Activated gamma-delta T cell treated with anti-CD3 and anti-CD28 coated beads, Interleukin-2, amount 50 U/mL, for 16 hours (primary cell): ENCODE measurements around the gene BMP8A.
"Not testable (repeated sequence)": the region's sequence is repeated elsewhere in the genome, so short reads cannot be mapped to it uniquely, and the experiment has no call there.

Experiments used
- DNase-seq: peaks from one replicate; pipeline ENCODE4 v3.0.0-alpha.2; 2020; ENCODE audit warnings: low read depth

The BMP8A gene

DNA sequence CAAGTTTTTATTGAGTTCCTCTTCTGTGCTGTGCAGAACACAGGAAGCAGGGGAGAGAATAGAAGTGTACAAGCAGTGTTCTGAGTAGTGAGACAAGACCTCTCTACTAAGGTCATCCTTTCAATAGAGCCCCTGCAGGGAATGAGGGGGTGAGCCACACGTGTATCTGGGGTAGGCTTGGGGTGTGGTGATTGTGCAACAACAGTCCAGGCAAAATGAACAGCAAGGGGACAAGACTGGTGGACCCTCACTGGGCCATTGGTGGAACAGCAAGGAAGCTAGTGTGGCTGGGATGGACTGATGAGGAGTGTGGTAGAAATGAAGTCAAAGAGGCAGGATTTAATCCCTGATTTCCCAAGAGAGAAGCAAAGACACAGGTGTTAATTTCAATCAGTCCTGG lies 8.2 kb upstream of the BMP8A start:
- no peak for DNase-seq

DNA sequence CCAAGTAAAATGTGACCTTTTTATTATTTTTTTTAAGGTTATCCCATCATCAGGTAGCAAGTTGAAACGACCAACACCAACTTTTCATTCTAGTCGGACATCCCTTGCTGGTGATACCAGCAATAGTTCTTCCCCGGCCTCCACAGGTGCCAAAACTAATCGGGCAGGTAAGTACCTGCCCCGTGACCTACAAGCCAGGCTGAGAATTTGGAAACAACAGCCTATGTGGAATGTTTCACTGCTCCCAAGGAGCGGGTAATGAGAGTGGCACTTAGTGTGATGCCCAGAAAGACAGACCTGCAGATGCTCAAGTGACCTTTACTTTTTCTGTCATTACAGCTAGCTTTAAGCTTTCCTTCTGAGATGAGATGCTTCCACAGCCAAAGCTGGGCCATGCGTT lies 6.9 kb upstream of the BMP8A start:
- no peak for DNase-seq

DNA sequence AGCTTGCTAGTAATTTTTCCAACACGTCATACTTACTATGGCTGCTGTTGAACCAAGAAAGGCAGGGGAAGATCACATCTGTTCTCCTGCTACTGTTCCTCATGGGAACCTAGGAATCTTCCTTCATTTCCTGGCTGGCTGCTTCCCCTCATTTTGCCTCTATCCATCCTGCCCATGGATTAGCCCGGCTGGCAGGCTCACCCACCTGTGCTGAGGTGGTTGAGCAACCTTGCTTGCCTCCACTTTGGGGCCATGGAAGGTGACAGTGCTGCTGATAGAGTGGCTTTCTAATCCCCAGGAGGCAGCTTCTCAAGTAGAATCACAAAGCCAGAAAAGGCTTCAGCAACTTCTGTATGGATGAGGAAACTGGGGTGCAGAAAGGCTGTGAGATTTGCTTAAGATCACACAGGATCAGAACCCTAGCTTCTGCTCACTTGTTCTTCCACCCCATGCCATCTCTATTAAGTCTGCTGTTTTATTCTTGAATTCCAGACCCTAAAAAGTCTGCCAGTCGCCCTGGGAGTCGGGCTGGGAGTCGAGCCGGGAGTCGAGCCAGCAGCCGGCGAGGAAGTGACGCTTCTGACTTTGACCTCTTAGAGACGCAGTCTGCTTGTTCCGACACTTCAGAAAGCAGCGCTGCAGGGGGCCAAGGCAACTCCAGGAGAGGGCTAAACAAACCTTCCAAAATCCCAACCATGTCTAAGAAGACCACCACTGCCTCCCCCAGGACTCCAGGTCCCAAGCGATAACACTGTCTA lies 6.2 kb upstream of the BMP8A start:
- no peak for DNase-seq

DNA sequence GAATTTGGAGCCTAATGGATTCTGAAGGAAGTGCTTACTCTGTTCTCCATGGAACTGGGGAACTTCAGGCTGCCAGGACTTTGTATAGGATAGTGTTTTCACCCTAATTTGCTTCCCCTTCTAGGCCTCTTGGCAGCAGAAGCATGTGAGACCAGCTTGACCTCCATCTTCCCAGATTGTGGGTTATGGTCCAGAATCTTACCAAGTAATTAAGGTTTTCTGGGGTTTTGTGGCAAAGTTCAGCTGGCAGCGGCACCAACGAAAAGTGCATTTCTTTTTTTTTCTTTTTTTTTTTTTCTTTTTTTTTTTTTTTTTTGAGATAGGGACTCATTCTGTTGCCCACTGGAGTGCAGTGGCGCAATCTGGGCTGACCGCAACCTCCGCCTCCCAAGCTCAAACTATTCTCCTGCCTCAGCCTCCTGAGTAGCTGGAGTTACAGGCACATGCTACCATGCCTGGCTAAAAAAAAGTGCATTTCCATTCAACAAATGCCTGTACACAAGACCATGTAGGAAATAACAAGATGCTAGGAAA lies 3.4 kb upstream of the BMP8A start:
- no peak for DNase-seq

DNA sequence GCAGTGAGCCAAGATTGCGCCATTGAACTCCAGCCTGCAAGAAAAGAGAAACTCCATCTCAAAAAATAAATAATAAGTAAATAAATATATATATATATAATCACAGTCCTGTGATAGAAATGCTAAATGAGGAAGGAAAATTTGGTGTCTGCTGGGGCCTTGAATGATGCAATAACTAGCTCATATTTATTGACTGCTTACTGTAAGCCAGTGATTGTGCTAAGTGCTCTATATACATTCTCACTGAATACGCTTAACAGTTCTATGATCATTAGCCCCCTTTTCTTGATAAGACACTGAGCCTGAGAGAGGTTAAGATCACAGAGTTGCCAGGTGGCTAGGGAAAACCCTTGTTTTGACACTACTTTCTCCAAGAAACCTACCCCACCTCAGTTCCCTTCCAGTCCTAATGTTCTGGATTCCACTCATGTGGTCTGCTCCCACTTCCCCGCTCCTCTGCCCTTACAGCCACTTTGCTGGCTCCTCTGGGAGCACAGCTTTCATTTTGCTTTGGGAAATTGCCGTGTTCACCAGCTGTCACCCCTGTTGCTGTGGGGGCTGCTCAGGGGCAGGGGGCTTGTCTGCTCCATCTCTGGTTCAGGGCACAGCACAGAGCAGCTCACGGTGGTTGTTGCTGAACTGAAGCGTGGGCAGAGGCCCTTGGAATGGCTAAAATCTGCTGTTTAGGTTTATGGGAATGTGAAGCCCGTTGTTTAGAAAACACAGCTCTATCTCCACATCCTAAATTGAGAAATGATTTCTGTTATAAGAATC lies 2.5 kb upstream of the BMP8A start:
- DNase-seq: no peak

DNA sequence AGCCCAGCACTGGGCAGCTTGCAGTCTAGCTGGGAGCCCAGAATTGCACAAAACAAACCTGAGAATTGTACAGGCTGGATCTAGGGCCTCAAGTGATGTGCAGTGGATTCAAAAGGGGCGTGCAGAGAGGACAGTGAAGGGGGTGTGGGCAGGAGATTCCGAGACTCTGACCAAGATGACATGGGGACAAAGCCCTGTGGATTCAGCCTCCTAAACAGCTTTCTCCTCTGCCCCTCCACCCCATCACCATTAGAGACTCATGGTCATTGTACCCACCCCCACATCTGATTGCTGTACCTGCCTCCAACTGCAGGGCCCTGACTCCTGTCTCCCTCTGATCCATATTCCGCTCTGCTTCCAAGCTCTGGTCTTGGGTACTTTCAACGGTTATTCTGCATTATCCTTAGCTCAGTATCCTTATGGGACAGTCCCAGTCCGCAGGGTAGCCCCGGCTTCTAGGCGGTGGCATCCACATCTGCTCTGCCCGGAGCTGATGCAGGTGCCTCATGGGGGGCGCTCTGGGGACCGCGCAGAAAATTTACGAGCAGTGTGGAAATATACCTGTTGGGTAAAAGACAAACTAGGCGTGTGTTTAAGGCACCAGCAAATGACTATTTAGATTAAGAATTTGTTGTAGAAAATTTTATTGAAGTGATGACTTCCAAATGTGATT lies 1.7 kb upstream of the BMP8A start:
- no peak for DNase-seq

DNA sequence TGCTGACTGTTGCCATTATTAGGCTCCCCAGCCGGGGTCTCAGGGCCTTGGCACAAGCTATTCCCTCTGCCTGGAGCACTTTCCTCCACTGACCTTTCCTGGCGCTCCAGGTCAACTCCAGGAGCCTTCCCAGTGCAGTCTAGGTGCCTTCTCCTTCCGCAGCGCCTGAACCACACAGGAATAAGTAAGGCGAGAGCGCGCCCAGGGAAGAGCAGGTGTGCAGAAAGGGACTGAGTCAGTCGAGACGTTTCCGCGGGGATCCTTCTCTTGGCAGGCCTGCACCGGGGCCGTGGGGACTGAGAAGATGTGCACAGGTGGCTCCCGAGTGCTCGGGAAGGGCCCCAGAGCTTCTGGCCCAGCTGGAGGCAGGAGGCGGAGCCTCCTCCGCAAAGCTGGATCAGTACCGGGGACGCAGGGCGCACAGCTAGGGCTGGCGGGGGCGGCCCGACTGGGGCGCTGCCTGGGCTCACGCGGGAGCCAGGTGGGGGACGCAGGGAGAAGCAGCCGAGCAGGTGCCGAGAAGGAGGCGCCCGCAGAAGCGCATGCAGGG lies 765 bp upstream of the BMP8A start:
- DNase-seq: peak; percentile 1

DNA sequence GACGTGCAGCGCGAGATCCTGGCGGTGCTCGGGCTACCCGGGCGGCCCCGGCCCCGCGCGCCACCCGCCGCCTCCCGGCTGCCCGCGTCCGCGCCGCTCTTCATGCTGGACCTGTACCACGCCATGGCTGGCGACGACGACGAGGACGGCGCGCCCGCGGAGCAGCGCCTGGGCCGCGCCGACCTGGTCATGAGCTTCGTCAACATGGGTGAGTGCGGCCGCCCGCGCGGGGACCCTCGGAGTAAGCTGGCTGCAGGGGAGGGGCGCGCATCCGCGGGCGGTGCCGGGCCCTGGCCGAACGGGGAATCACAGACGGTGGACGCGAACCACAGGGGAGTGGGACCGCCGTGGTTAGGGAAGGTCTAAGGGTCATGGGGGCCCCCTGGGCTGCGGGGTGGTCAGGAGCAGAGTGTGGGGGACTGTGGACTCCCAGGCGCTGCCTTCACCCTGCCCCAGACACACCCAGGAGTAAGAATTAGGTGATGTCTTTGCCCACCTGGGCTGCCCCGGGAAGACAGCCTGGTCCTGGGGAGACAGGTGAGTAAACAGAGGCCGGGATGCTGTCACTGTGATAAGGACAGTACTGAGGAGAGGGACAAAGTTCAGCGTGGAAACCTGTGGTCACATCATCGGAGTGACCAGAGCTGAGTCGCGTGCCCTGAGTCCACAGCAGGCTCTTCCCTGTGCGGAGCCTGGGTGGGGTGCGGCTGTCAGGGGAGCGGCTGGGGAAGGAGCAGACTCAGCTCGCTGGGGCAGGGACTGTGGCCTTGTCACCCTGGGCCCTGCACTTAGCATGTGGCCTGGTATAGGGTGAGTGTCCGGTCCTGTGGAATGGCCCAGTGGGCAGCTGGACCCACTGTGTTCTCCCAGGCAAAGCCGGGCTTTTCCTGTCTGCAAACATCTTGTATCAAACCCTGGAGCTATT lies 944 bp downstream of the BMP8A start:
- DNase-seq: not testable (repeated sequence)

DNA sequence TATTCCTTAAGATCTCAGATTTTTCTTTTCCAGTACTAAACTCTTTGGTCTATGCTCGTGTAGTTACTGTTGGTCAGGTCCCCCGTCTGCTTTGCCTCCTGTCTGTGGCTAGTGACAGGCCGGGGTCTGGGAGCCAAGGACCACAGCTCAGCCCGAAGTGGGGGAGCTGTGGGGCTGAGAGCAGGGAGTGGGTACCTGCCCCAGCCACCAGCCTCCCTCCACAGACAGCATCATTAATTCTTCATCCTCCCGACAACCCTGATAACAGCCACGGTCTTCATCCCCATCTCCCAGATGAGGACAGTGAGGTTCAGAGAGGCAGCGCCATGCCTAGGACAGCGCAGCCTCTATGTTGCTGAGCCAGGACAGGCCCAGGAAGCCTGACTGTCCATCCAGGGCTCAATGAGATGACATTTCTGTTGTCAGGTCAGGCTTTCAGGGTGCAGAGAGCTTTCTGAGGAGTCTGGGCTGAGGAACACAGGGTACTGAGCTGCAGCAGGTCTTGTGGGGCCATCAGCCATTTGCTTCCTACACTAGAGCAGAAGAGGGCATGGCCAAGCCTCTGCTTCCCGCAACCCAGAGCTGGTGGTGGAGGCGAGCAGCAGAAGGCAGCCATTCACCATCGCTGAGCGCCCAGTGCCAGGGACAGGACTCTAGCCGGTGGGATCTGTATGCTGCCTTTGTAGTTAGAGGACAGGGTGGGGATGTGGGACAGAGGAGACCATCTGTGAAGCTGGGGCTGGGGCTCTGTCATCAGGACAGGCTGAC lies 1.8 kb downstream of the BMP8A start:
- not testable (repeated sequence) for DNase-seq

DNA sequence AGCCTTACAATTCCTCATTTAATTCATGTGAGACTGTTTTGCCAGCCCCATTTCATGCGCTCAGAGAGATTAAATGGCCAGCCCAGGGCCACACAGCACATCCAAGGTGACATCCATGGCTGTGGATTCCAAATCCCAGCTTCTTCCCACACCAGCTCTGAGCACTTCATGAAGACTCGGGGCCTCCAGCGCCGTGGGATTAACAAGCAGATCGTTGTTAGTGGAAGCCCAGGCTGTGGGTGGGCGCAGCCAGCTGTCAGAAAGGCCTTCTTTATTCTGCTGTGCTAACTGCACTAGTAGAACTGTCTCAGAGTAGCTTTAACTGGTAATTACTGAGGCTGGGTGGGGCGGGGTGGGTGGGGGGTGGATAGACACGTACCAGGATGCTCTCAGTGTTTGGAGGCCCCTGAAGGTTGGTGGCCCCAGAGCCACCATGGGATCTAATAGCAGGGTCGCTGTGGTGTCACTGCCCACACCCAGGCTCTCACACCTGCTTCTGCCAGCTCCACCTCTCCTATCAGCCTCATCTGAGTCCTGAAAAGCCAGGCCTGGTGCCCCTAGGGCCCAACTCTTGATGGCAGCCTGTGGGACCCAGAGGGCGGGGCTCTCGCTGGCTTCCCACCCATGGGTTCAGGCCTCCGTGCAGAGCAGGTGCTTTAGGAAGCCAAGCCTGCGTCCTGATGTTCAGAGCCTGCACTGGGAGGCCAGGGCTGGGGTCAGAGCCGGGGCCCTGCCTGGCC lies 3.4 kb downstream of the BMP8A start:
- no peak for DNase-seq

DNA sequence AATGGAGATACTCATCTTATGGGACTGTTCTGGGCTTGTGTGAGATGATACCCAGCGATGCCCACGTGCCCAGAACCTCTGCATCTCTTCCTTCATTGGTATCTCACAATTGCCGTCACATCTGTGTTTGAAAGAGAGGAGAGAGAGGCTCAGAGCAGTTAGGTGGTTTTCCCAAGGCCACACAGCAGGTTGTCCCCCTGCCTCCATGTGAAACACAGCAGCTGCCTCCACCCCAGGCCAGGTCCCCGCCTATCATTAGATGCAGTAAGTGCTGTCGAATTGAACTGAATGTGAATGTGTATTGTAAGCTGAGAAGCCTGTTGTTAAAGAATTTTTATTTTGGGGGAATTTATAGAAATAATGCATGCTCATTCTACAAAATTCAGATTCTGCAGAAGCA lies 5.1 kb downstream of the BMP8A start:
- DNase-seq: not testable (repeated sequence)

DNA sequence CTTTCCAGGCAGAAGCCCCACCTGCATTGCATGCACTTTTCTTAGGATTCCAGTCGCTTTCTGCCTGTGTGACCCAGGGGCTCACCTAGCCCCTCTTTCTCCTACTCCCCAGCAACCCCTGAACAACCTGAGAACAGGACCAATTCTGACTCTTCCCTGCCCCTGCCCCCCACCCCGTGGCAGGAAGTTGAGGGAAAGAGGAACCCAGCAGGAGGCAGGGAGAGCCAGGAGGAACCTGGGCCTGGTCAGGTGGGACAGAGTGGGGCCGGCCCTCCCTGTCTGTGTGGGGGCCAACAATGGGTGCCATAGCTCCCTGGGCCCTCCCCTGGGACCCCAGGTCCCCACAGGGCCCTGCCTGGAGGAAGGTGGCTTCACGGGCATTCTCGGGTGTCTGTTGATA lies 6.1 kb downstream of the BMP8A start:
- DNase-seq: no peak

DNA sequence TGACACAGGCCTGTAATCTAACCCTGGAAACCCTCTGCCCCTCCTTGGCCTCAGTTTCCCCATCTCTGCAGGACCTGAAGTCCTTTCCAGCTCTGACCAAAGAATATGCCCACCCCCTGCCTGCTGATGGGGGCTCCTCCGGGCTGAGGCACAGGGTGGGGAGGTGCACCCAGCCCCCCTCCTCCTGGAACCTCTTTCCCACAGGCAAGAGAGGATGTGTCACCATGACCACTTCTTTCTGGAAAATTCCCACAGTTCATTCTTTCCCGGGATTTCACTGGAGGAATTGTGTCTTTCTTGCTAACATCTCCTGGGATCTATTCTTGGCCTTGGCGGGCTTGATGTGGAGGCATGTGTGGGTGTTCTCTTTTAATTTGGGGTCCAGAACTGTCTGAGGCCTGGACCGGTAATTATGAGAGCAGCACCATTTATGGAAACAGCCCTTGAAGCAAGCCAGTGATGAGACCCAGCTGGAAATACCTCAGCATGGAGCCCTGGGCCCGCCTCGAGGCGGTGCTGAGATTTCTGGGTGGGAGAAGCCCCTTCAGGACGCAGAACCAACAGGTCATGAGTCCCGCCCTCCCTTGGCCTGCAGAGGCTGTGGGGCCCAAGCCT lies 6.8 kb downstream of the BMP8A start:
- not testable (repeated sequence) for DNase-seq

DNA sequence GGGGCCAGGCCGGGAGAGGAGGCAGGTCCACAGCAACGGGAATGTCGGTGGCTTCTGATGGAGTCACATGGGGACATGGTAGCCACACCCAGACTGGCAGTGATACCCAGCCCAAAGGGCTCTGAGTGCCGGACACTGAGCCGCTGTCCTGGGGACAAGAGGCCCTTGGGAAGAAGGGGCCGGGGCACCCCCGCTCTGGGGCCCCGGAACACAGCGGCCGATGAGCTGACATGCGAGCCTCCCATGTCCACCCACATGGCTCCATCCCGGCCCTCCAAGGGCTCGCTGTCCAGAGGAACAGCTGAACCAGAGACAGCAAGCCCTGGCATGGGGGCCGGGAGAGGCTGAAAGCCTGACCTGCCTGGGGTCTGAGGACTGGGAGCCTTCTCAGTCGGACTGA lies 7.4 kb downstream of the BMP8A start:
- not testable (repeated sequence) for DNase-seq

DNA sequence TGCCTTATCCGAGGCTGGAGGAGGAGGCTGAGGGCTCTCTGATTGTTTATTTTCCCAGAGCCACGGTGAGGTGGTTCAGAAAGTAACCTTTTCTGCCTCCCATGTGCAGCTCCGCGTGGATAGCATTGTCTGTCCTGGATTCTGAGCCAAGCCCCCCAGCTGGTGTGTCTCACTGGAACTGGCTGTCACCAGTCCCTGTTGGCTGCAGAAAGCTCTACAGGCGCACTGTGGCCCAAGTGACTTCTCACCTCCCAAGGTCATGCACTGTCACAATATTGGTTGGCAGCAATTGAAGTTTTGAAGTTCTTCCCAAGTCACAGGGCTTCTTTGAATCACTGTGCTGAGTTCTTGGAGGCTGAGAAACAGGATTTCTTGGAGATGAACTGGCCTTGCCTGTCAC lies 8.2 kb downstream of the BMP8A start:
- no peak for DNase-seq

DNA sequence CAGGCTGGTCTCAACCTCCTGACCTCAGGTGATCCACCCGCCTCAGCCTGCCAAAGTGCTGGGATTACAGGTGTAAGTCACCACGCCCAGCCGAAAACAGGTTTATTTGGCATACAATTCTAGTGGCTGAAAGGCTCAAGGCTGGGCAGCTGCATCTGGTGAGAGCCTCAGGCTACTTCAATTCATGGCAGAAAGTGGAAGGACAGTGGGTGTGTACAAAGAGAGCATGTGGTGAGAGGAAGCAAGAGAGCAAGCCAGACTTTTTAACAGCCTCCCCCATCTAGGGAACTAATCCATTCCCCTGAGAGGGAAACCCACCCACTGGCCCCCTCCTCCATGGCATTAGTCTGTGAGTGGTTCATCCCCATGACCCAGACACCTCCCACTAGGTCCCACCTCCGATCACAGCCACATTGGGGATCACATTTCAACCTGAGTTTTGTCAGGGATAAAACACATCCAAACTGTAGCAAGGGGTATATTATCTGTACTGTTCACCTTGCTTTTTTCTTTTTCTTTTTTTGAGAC lies 9.5 kb downstream of the BMP8A start:
- DNase-seq: no peak

DNA sequence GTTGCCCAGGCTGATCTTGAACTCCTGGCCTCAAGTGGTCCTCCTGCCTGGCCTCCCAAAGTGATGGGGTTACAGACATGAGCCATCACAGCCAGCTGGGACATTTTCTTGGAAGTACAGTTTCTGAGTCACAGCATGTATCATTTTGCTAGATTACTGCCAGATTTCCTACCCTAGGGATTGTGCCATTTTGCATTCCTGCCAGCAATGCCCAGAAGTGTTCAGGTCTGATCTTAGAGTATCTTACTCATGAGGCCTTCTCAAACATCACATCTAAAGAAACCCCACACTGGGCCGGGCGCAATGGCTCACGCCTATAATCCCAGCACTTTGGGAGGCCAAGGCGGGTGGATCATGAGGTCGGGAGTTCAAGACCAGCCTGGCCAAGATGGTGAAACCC lies 10.2 kb downstream of the BMP8A start:
- DNase-seq: no peak

DNA sequence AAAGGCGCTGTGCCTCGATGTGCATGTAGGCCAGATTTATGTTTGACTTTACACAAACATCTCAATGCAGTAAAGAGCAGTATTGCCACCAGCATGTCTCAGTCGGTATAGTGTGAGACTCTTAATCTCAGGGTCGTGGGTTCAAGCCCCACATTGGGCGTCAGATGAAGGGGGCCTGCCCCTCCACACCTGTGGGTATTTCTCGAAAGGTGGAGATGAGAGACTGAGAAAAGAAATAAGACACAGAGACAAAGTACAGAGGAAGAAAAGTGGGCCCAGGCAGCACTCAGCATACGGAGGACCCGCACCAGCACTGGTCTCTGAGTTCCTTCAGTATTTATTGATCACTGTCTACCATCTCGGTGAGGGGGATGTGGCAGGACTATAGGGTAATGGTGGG lies 13.0 kb downstream of the BMP8A start:
- not testable (repeated sequence) for DNase-seq

DNA sequence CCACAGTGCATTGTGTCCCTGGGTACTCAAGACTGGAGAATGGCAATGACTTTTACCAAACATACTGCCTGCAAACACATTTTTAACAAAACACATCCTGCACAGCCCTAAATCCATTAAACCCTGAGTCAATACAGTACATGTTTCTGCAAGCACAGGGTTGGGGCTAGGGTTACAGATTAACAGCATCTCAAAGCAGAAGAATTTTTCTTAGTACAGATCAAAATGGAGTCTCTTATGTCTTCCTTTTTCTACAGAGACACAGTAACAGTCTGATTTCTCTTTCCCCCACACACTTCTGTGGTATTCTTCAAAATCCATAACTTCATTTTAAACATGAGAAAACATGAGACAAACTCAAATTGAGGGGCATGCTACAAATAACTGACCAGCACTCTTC lies 13.9 kb downstream of the BMP8A start:
- no peak for DNase-seq
